SU-DHL-6 (cell line): ENCODE measurements around the gene ABHD17A.

Experiments used
- H2AFZ ChIP-seq: fragments of 200-600 bp; sonication (generic); 2 replicates; pipeline ENCODE4 v1.6.1; 2014; ENCODE audit warnings: low read depth, mild to moderate bottlenecking, moderate library complexity, mixed read lengths, antibody characterized with exemption, low read length; ENCODE audit not compliant: severe bottlenecking
- H3F3A ChIP-seq: fragments of 200-600 bp; shearing (Covaris generic); 2 replicates; pipeline ENCODE4 v1.6.0; 2016; ENCODE audit warnings: antibody characterized with exemption, mild to moderate bottlenecking; ENCODE audit not compliant: insufficient read depth
- H3K27ac ChIP-seq: fragments of 200-600 bp; sonication (generic); 2 replicates; pipeline ENCODE4 v1.5.1; 2016; ENCODE audit warnings: low read depth, mild to moderate bottlenecking, low read length, moderate library complexity, mixed read lengths
- H3K27me3 ChIP-seq: fragments of 200-600 bp; sonication (generic), shearing (Covaris generic); 2 replicates; pipeline ENCODE4 v1.6.0; 2014; ENCODE audit warnings: mild to moderate bottlenecking, low read length
- H3K36me3 ChIP-seq: fragments of 200-600 bp; sonication (generic); 2 replicates; pipeline ENCODE4 v1.6.1; 2014; ENCODE audit warnings: mild to moderate bottlenecking, low read length, mixed read lengths
- H3K4me2 ChIP-seq: fragments of 300-600, 200-600 bp; shearing (Covaris generic), sonication (generic); 2 replicates; pipeline ENCODE4 v1.6.0; 2014; ENCODE audit warnings: low read length, low read depth, mild to moderate bottlenecking; ENCODE audit not compliant: poor library complexity, severe bottlenecking
- H3K4me3 ChIP-seq: fragments of 200-600 bp; sonication (generic); 2 replicates; pipeline ENCODE4 v1.5.1; 2014; ENCODE audit warnings: antibody characterized with exemption, low read length, mild to moderate bottlenecking, mixed read lengths; ENCODE audit not compliant: insufficient read depth, poor library complexity, severe bottlenecking
- H3K79me2 ChIP-seq: fragments of 200-600 bp; sonication (generic); 2 replicates; pipeline ENCODE4 v1.6.1; 2014; ENCODE audit warnings: mild to moderate bottlenecking, low read length, moderate library complexity; ENCODE audit not compliant: insufficient read depth
- H3K9ac ChIP-seq: fragments of 200-600 bp; sonication (generic); 2 replicates; pipeline ENCODE4 v1.7.0; 2014; ENCODE audit warnings: mild to moderate bottlenecking, low read length
- H3K9me2 ChIP-seq: fragments of 200-600 bp; sonication (generic); replicated peaks from 2 replicates; pipeline ENCODE4 v1.6.1; 2014; ENCODE audit warnings: low read length; ENCODE audit not compliant: insufficient read depth
- H3K9me3 ChIP-seq: fragments of 200-600 bp; sonication (generic); 2 replicates; pipeline ENCODE4 v1.6.1; 2014; ENCODE audit warnings: low read length, mixed read lengths; ENCODE audit not compliant: insufficient read depth
- H4K20me1 ChIP-seq: fragments of 200-600 bp; sonication (generic); 2 replicates; pipeline ENCODE4 v1.6.1; 2014; ENCODE audit warnings: low read depth, mild to moderate bottlenecking, antibody characterized with exemption, low read length, moderate library complexity, mixed read lengths
- CTCF ChIP-seq: fragments of 200-600 bp; sonication (generic); IDR thresholded peaks from one replicate; pipeline ENCODE4 v1.5.1; 2017; ENCODE audit warnings: antibody characterized with exemption, mild to moderate bottlenecking, low read length, moderate library complexity; ENCODE audit not compliant: insufficient read depth, poor library complexity, severe bottlenecking
- EZH2phosphoT487 ChIP-seq: fragments of 200-600 bp; sonication (generic), shearing (Covaris generic); conservative IDR thresholded peaks from 2 replicates; pipeline ENCODE4 v1.6.1; 2018; ENCODE audit warnings: mild to moderate bottlenecking, antibody characterized with exemption, low read length, moderate library complexity, mixed read lengths

The ABHD17A gene

GRCh38 chr19:1827566-1828278, 57.6 kb downstream of the ABHD17A start:
- H3K9me2 ChIP-seq: no peaks in the 10 kb centered on the region
- H2AFZ ChIP-seq: no peak overlapping the region
- H3K79me2 ChIP-seq: no peaks in the 10 kb centered on the region
- no peak overlapping the region for H3K4me2 ChIP-seq
- 0 out of 2 replicates have a peak, but pooled peaks cover 4% of the 10 kb centered on the region for H3K36me3 ChIP-seq
- H3K27ac ChIP-seq: no peak overlapping the region
- TF ChIP-seq EZH2phosphoT487 (no peak), CTCF (no peak)
- H3K9ac ChIP-seq: no peak overlapping the region
- H3K27me3 ChIP-seq: no peaks in the 10 kb centered on the region
- H3K4me3 ChIP-seq: no peak overlapping the region
- no peaks in the 10 kb centered on the region for H3F3A ChIP-seq
- H3K9me3 ChIP-seq: no peaks in the 10 kb centered on the region
- H4K20me1 ChIP-seq: no peaks in the 10 kb centered on the region; the same call in 1 of the 2 replicates
